Activated naive CD8-positive, alpha-beta T cell treated with anti-CD3 and anti-CD28 coated beads, Interleukin-2, amount 50 U/mL, for 16 hours (primary cell): ENCODE data around the gene VRK2.
"Not testable (repeated sequence)": the region's sequence is repeated elsewhere in the genome, so short reads cannot be mapped to it uniquely, and the experiment has no call there.

Source experiments
- DNase-seq: peaks from one replicate; pipeline ENCODE4 v3.0.0-alpha.2; 2020; ENCODE audit warnings: low read depth, low spot score

VRK2 gene

DNA sequence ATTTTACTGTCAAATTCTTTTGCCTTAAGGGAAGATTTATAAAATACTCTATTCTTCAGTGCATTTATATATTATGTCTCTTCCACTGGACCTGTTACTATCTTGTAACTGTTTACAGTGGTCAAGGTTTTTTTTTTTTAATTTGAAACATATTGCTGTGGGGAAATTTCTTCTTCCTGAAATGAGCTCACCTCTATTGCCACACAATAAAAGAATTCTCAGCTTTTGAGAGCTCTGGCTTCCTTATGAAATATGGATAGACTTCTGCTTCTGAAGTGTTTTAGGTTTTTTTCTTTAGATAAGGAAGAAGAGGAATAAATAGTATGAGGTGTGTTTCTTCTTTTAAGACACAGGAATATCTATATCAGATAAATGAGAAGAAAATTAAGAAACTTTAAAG, 7.7 kb downstream of the VRK2 start:
- DNase-seq: no peak

DNA sequence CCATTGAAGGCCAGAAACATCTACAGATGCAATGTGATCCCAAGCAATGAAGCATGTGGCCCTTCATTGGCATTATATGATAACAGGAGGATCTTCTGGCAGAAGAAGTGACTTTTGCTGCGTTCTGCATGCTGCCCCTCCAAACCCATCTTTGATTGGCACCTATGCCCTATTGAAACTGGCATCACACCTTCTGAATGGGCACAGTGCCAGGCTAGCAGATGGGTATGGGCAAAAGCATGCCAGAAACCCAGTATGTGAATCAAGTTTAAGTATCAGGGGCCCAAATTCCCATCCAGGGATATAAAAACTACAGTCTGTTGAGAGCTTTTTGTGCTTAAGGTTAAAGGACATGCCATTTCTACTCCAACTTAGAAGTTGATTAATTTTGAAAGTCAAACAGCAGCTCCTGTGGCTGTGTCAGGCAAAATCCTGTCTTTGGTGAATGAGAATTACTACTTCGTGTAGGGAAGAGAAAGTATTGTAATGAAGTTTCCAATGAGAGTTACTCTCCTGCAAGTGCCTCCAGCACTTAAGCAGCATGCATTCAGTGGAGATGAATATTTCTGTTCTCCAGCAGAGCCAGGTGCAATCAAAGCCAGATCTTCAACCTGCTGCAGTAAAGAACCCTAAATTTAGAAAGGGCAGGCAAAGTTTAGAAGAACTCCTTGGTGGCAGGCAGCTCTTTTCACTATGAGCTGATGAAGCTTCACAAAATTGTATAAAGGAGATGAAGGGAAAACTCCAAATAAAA, 8.6 kb downstream of the VRK2 start:
- no peak for DNase-seq

DNA sequence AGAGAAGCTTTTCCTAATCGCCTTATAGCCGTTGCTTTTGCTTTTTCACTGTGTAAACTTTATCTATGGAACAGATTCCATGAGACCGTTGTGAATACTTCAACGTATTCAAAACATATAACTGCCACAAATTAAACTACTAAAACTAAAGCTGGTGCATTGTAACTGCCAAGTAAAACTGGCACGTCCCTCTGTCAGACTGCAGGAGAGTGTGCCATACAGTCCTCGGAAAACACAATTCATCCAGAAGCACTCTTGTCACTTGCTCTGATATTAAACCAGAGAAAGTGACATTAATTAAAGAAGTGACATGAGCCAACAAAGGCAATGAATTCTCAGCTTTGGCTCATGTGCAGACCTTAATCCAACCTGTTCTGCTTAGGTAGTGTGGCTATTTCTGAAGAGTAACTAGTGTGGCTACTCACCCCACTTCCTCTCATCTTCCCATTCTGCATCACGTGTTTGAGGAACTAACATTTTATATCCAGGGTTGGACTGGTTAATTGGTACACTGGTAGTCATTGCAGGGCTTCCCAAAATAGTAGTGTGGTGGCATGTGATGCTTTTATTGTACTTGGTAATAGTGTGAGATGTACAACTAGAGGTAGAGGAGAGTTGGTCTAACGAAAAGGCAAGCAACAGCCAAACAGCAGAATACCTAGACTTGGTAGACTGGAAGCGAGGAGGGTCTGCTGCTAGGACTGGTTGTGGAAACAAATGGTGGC, 9.7 kb downstream of the VRK2 start:
- DNase-seq: no peak

DNA sequence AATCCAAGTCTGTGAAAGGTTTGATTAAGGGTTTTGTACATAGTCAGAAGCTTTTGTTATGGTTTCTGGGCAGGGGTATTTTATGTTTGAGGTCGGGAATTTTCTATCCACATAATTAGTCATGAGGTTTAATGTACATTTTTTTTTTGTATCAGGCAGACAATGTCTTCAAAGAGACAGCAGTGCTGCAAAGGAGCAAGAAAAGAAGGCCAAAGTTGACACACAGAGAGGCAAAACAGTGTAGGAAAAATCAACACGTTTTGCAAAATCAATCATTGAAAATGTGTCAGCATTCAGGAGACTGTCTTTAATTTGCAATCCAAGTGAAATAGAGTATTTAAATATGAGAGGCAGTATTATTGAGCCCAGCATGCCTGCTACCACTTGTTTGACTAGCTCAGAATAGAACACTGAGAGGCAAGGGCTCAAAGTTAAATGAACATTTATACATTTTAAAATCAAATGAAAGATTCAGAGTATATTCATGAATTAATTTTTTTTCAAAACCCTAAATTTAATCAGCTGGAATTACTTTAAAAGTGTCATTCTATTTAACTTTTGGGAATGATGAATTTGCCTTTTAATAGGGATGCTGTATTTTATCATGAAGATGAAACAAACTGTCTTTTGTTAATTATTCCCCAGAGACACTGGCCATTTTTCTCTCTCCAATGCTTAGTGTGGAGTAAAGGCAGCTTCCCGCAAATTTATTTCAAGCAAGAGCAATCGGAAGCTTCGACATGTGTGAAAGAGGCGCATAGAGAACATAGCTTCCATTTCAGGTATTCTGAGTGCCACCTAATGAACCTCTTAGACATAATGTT, 11.3 kb downstream of the VRK2 start:
- no peak for DNase-seq

DNA sequence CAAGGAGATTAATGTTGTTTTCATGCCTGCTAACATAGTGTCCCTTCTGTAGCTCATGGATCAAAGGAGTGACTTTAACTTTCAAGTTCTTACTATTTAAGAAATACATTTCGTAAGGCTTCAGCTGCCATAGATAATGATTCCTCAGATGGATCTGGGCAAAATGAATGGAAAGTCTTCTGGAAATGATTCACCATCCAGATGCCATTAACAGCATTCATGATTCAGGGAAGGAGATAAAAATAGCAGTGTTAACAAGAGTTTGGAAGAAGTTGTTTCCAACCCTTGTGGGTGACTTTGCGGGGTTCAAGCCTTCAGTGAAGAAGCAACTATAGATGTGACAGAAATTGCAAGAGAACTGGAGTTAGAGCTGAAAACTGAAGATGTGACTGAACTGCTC, 17.0 kb downstream of the VRK2 start:
- DNase-seq: no peak

DNA sequence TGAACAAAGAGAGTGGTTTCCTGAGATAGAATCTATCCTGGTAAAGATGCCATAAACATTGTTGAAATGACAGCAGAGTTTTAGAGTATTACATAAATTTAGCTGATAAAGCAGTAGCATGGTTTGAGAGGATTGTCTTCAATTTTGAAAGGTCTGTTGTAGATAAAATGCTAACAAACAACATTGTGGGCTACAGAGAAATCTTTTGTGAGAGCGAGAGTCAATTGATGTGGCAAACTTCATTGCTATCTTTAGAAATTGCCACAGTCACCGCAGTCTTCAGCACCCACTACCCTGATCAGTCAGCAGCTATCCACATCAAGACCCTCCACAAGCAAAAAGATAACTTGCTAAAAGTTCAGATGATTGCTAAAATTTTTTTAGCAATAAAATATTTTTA, 17.5 kb downstream of the VRK2 start:
- DNase-seq: no peak

DNA sequence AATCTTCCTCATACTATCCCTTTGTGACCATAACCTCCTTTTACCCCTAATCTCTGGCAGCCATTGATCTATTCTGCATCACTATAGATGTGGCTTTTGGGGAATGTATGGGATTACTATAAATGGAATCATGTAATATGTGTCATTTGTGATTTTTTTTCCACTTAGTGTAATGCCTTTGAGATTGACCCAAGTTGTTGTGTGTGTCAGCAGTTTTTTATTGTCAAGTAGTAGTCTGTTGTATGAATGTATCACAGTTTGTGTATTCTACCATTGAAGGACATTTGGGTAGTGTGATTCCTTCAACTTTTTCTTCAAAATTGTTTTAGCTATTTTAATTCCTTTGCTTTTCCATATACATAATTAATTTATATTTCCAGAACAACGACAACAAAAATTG, 18.6 kb downstream of the VRK2 start:
- DNase-seq: no peak

DNA sequence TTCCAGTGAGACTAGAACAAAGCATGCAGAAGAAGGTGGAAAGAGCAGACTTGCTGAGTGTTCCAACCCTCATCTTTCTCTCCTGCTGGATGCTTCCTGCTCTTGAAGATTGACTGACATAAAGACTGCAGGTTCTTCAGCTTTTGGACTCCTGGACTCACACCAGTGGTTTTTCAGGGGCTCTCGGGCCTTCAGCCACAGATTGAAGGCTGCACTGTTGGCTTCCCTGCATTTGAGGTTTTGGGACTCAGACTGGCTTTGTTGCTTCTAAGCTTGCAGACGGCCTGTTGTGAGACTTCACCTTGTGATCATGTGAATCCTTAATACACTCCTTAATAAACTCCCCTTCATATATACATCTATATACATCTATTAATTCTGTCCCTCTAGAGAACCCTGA, 20.4 kb downstream of the VRK2 start:
- DNase-seq: no peak

DNA sequence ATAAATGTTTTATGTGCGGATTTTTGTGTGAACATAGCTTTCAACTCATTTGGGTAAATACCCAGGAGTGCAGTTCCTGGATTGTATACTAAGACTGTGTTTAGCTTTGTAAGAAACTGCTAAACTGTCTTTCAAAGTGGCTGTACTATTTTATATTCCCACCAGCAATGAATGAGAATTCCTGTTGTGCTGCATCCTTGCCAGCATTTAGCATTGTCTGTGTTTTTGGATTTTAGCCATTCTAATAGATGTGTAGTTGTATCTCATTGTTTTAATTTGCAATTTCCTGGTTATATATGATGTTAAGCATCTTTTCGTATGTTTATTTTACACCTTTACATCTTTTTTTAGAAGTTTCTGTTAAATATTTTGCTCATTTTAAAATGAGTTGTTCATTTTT, 24.2 kb downstream of the VRK2 start:
- DNase-seq: no peak

DNA sequence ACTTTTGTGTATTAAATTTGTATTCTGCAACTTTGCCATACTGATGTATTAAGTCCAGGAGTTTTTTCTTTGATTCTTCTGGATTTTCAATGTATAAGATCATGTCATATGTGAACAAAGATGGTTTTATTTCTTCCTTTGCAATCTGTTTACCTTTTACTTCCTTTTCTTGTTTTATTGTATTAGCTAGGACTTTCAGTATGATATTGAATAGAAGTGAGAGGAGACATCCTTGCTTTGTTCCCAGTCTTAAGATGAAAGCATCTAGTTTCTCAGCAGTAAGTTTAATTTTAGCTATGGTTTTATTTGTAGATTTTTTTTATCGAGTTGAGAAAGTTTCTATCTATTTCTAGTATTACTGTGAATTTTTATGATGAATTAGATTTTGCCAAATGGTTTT, 25.5 kb downstream of the VRK2 start:
- no peak for DNase-seq

DNA sequence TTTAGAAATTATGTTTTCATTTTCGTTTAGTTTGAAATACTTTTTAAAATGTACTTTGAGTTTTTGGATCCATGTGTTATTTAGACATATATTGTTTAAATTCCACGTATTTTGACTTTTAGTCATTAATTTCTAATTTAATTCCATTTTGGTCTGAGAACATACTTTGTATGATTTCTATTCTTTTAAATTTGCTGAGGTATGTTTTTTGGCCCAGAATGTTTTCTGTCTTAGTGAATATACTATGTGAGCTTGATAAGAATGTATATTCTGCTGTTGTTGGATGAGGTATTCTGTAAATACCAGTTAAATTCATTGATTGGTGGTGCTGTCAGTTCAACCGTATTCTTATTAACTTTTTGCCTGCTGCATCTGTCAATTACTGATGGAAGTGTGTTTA, 26.4 kb downstream of the VRK2 start:
- DNase-seq: no peak

DNA sequence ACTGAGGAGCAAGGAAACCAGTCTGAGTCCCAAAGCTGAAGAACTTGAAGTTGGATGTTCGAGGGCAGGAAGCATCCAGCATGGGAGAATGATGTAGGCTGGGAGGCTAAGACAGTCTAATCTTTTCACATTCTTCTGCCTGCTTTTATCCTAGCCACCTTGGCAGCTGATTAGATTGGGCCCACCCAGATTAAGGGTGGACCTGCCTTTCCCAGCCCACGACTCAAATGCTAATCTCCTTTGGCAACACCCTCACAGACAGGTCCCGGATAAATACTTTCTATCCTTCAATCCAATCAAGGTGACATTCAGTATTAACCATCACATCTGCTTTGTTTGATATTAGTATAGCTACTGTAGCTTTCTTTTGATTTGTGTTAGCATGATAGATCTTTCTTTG, 27.1 kb downstream of the VRK2 start:
- DNase-seq: no peak

DNA sequence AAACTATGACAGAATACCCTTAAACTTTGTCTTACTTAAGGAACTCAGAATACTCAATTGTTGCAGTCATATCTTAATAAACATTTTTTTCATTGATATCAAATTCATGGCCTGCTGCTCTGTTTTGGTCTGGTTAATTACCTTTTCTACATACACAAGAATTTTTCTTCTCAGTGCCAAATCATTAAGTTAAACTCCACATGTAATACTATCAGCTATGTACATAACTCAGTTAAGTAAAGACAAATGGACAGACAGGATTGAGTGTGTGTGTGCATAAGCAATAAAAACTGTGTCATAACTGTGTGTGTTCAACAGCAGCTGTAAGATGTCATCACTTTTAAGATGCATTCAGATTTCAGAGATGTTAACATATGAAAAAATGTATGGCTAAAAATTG, 34.4 kb downstream of the VRK2 start:
- no peak for DNase-seq

DNA sequence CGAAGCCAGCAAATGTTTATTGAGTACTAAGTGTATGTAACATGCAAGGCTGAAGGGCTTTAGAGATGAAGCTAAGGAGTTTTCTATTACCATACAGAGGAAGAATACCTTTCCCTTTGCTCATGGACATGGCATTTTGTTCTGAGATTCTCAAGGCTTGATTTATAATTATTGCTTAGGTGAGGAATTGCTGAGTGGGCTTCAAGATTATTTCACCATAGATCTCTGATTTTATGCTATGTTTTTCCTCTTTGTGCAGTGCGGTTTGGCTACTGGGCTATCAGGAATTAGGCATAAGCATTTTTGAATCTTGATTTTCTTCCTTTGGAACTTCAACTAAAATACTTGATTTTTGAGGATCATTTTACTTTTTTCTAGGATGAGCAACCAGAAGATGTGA, 42.5 kb downstream of the VRK2 start:
- no peak for DNase-seq

DNA sequence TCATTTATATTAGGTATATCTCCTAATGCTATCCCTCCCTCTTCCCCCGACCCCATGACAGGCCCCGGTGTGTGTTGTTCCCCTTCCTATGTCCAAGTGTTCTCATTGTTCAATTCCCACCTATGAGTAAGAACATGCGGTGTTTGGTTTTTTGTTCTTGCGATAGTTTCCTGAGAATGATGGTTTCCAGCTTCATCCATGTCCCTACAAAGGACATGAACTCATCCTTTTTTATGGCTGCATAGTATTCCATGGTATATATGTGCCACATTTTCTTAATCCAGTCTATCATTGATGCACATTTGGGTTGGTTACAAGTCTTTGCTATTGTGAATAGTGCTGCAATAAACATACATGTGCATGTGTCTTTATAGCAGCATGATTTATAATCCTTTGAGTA, 46.2 kb downstream of the VRK2 start:
- DNase-seq: not testable (repeated sequence)

DNA sequence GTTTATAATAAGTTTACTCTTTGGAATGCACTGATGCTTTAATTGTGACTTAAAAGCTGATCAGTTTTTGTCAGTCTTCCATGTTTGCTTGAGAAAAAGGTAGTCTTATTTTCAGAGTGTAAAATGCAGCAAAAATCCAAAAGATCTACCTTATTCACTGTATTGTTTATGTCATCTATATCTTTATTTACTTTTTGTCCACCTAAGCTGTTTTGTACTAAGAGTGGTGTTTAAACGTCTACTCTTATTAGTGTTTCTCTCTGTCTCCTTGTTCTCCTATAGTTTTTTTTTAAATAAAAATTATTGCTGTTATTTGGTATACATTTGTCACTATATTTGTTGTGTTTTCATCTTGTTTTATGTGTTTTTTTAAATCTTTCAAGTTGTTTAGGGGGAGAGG, 50.4 kb downstream of the VRK2 start:
- no peak for DNase-seq

DNA sequence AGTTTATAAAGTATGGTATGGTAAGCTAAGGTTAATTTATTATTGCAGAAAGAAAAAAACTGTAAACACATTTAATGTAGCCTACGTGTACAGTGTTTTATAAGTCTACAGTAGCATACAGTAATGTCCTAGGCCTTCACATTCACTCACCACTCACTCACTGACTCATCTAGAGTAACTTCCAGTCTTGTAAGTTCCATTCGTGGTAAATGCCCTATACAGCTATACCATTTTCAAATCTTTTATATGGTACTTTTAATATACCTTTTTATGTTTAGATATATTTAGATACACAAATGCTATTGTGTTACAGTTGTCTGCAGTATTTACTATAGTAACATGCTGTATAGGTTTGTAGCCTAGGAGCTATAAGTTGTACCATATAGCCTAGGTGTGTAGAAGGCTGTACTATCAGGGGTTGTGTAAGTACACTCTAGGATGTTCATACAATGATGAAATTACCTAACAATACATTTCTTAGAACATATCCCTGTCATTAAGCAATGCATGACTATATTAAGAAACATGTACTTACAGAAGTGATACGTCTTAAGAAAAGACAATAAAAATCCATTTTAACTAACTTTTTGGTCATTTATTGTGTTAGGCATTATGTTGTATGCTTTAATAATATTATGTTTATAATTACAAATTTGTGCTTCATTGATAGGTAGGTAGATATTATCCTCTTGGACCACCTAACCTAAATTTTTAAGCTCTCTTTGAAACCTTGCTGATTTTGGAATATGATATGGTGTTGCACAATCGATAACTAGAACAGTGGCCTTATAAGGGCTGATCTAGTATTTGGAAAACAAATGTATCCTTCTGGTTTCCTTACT, 51.9 kb downstream of the VRK2 start:
- DNase-seq: no peak

DNA sequence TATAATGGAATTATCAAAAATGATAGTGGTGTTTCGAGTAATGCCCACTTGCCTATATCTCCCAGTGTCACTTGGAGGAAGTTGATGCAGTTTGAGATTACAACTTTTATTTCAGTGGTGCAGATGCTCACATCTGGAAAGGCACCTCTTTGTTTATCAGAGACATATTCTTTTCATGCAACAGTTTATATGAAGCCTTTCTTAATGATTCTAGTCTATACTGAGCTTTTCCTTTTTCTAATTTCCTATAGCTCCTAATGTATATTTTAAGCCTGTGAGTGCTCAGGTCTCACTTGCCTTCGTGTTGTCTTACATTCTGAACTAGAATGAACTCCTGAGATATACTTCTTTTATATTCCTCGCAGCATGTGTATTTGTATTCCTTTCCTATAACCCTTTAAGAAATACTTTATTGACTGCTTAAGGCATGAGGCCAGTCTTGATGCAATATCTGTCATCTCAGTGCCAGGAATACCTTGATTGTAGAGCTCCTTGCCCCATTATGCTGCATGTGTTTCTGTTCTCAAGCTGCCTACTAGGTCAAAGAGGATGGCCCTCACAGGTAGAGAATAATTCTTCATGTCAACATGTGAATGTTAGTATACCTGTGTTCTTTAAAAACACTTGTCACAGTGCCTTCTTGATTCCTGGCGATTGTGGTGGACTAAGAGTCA, 52.6 kb downstream of the VRK2 start:
- no peak for DNase-seq

DNA sequence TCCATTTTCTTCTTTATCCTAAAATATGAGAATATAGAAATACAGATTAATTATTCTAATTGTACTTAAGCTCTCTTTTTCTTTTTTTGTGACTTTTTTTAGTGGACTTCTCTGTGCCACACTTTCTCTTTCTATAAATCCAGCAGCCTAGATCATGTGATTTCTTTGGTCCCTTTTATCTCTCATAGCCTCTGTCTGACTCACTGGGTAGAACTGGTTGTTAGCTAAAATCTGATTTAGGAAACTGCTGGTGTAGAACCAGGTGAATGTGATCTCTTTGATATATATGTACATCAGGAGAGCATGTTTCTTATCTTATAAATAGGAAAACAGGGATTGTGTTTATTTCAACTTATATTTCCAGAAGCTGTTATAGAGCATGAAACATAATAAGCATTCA, 54.9 kb downstream of the VRK2 start:
- DNase-seq: no peak

DNA sequence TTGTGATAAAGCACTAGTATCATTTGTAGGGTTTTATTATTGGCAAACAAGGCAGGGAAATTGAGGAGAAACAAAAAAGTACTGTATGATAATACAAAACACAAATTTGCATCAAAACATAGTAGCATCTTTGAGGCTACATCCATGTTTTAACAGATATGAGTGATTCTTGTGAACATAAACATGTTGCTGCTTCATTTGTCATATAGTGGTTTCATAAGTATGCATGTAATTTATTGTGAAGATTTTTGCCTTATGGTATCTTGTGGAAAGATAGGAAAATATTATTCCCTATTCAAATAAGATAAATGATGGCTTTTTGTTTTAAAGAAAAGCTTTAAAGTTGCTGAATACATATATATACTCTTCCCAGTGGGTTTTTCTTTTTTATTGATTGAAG, 60.3 kb downstream of the VRK2 start:
- no peak for DNase-seq
